Measurements from ENCODE around the gene KAT14. TPM values are rescaled to one million over a fixed set of nuclear protein-coding genes. Genes with fewer than 3 reads are reported as not detected.

Gene KAT14
- 14.5 and 18.1 TPM in 2 replicates for total RNA-seq

GRCh38 chr20:18137412-18138265 is at the start of gene KAT14, which contains the start of gene PET117:
Gene KAT14 (plus strand): TSS chr20:18137863. CDS start chr20:18142661, 4,798 bp downstream.
Gene PET117 (plus strand): TSS chr20:18137863. CDS start chr20:18137956, 93 bp downstream.

Other genes starting within 250 kb of the KAT14 start
- gene SNX5, start 169.1 kb upstream of the KAT14 start, total RNA-seq = 114 and 141 TPM in 2 replicates
- gene MGME1, start 168.8 kb upstream of the KAT14 start, total RNA-seq = 7.1 and 19.4 TPM in 2 replicates
- not detected in 2 replicates for gene OVOL2, start 79.9 kb upstream of the KAT14 start, total RNA-seq
- gene PET117, start within 50 bp of the KAT14 start, total RNA-seq = 13.9 and 17.6 TPM in 2 replicates
- 21.8 and 28.6 TPM in 2 replicates for gene ZNF133, start 150.7 kb downstream of the KAT14 start, total RNA-seq

All from uterine smooth muscle cell (primary cell).